Lower leg skin (tissue), 3 donors: ENCODE data around the gene AP1G2.

Experiments
- POLR2A ChIP-seq, 2 donors: fragments of 450-650 bp; IDR thresholded peaks; one replicate each; pipeline ENCODE4 v1.6.1; 2016 to 2017; ENCODE audit warnings: antibody characterized with exemption in 2 of 2, mild to moderate bottlenecking in 1 of 2, moderate library complexity in 1 of 2
- TF ChIP-seq, protein P1 (sequence below), 3 donors: fragments of 450-650 bp; IDR thresholded peaks; one replicate each; pipeline ENCODE4 v1.5.1; 2016; ENCODE audit warnings: antibody characterized with exemption in 3 of 3, mild to moderate bottlenecking in 3 of 3, moderate library complexity in 2 of 3

DNA sequence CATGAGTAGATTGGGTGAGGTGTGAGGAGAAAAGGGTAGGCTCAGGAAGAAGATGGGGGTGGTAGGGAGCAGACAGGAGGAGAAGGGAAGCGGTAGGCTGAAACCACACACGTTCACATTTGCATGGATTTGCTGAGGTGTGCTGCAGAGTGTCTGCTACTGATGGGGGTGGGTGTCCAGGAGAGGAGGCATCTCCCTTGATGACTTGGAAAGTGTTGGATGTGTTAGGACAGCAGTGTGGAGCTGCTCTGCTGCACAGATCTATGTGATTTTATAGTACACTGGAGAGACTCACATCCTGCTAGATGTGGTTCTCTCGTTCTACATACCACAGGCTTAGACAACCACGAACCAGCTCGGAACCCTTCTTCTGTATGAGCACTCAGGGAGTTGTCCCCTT lies 25.3 kb downstream of the AP1G2 start:
- TF ChIP-seq, protein P1, sequence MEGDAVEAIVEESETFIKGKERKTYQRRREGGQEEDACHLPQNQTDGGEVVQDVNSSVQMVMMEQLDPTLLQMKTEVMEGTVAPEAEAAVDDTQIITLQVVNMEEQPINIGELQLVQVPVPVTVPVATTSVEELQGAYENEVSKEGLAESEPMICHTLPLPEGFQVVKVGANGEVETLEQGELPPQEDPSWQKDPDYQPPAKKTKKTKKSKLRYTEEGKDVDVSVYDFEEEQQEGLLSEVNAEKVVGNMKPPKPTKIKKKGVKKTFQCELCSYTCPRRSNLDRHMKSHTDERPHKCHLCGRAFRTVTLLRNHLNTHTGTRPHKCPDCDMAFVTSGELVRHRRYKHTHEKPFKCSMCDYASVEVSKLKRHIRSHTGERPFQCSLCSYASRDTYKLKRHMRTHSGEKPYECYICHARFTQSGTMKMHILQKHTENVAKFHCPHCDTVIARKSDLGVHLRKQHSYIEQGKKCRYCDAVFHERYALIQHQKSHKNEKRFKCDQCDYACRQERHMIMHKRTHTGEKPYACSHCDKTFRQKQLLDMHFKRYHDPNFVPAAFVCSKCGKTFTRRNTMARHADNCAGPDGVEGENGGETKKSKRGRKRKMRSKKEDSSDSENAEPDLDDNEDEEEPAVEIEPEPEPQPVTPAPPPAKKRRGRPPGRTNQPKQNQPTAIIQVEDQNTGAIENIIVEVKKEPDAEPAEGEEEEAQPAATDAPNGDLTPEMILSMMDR (IDR thresholded peaks at IDR 0.05), result no peak
- TF ChIP-seq POLR2A (IDR thresholded peaks at IDR 0.05), result no peak
